HCT116 (cell line): ENCODE measurements around the gene C12orf75. TPM values are rescaled to one million over a fixed set of nuclear protein-coding genes. Genes with fewer than 3 reads are reported as not detected.

Source experiments
- ATAC-seq: fragments of 200-7000 bp; cut with Tn5 transposase; 2 replicates; pipeline ENCODE4 v1.9.1; 2020; ENCODE audit warnings: mild to moderate bottlenecking, moderate library complexity
- BruUV-seq: library from RNA; stranded (reverse); fragments of 400-500 nt; replicated peaks from 2 replicates; lab custom pipeline; 2021; lab: Mats Ljungman, UMichigan
- CTCF ChIA-PET: fragments of 300-600 bp; sonication (Branson Sonifier 250); formaldehyde crosslinking; loops from one replicate; lab custom pipeline; 2021; ENCODE audit warnings: antibody characterized with exemption; lab: Charles Lee
- POLR2A ChIA-PET: fragments of 300-600, 350-600 bp; sonication (Branson Sonifier 250); formaldehyde crosslinking; loops from one replicate; lab custom pipeline; 2021; ENCODE audit warnings: antibody characterized with exemption; lab: Charles Lee
- RAD21 ChIA-PET, 2 experiments: fragments of 300-600 bp; sonication (Branson Sonifier 250); formaldehyde crosslinking; loops; one replicate each; lab custom pipeline; 2023; ENCODE audit warnings: low total read pairs in 2 of 2; ENCODE audit not compliant: uncharacterized antibody in 2 of 2, unreplicated experiment in 2 of 2, low non-redundant PET in 1 of 2; lab: Charles Lee
- DNase-seq: peaks from one replicate; pipeline ENCODE4 v3.0.0-alpha.2; 2010; ENCODE audit warnings: low read depth, low spot score
- H2AFZ ChIP-seq: fragments of 200-600 bp; shearing (Covaris generic), sonication (generic); 2 replicates; pipeline ENCODE4 v1.6.1; 2017; ENCODE audit warnings: low read depth, mixed run types, mixed read lengths, antibody characterized with exemption, low read length; ENCODE audit not compliant: poor library complexity, severe bottlenecking
- H3K27ac ChIP-seq: 2 replicates; pipeline ENCODE4 v1.5.1; 2012; ENCODE audit warnings: low read depth, low read length
- H3K27me3 ChIP-seq: fragments of 200-600 bp; sonication (generic); 2 replicates; pipeline ENCODE4 v1.6.1; 2016; ENCODE audit warnings: mixed run types, low read length, mixed read lengths; ENCODE audit not compliant: insufficient read depth
- H3K36me3 ChIP-seq, 2 experiments: fragments of 200-500 bp in 1 of 2; fragments of 200-600 bp in 1 of 2; sonication (Bioruptor generic) in 1 of 2; sonication (generic) in 1 of 2; 2 replicates each; pipeline versions ENCODE4 v1.5.1 to v1.6.1; 2014 to 2016; ENCODE audit warnings: low read length in 2 of 2, inconsistent platforms in 1 of 2, mixed read lengths in 1 of 2, mixed run types in 1 of 2; ENCODE audit not compliant: insufficient read depth in 2 of 2, control insufficient read depth in 1 of 2
- H3K4me1 ChIP-seq, 2 experiments: fragments of 200-600 bp in 1 of 2; sonication (generic) in 1 of 2; 2 replicates each; pipeline versions ENCODE4 v1.5.1 to v1.6.1; 2012 to 2017; ENCODE audit warnings: low read length in 2 of 2, inconsistent platforms in 1 of 2, mild to moderate bottlenecking in 1 of 2, mixed read lengths in 1 of 2, mixed run types in 1 of 2, moderate library complexity in 1 of 2; ENCODE audit not compliant: insufficient read depth in 2 of 2, control insufficient read depth in 1 of 2
- H3K4me2 ChIP-seq: fragments of 200-600 bp; sonication (generic); 2 replicates; pipeline ENCODE4 v1.6.1; 2017; ENCODE audit warnings: mixed run types, low read length, mixed read lengths
- H3K4me3 ChIP-seq, 2 experiments: fragments of 200-600 bp in 1 of 2; sonication (generic) in 1 of 2; replicated peaks in 1 of 2; 2 replicates each; pipeline ENCODE4 v1.5.1; 2011 to 2016; ENCODE audit warnings: low read length in 2 of 2, control low read depth in 1 of 2, low read depth in 1 of 2, mild to moderate bottlenecking in 1 of 2, mixed read lengths in 1 of 2, mixed run types in 1 of 2
- H3K79me2 ChIP-seq: fragments of 200-600 bp; sonication (generic); 2 replicates; pipeline ENCODE4 v1.6.1; 2017; ENCODE audit warnings: mild to moderate bottlenecking, mixed run types, low read length, moderate library complexity, mixed read lengths; ENCODE audit not compliant: insufficient read depth
- H3K9ac ChIP-seq: fragments of 200-600 bp; sonication (generic); 2 replicates; pipeline ENCODE4 v1.6.1; 2016; ENCODE audit warnings: low read length, mixed read lengths
- H3K9me2 ChIP-seq: fragments of 200-600 bp; sonication (generic), shearing (Covaris generic); 2 replicates; pipeline ENCODE4 v1.6.1; 2017; ENCODE audit warnings: mixed run types, mild to moderate bottlenecking, moderate library complexity; ENCODE audit not compliant: insufficient read depth
- H3K9me3 ChIP-seq, 2 experiments: fragments of 200-500 bp in 1 of 2; fragments of 200-600 bp in 1 of 2; sonication (Bioruptor generic) in 1 of 2; sonication (generic) in 1 of 2; 2 replicates each; pipeline ENCODE4 v1.6.1; 2014 to 2017; ENCODE audit warnings: low read length in 2 of 2, mixed read lengths in 2 of 2, inconsistent platforms in 1 of 2, low read depth in 1 of 2, mild to moderate bottlenecking in 1 of 2, mixed run types in 1 of 2, moderate library complexity in 1 of 2; ENCODE audit not compliant: control insufficient read depth in 1 of 2, insufficient read depth in 1 of 2
- H4K20me1 ChIP-seq: fragments of 200-600 bp; sonication (generic), shearing (Covaris generic); 2 replicates; pipeline ENCODE4 v1.6.1; 2017; ENCODE audit warnings: mixed run types, mild to moderate bottlenecking, moderate library complexity; ENCODE audit not compliant: insufficient read depth
- ATF3 ChIP-seq: IDR thresholded peaks from 2 replicates; pipeline ENCODE4 v1.6.1; 2012
- CBX3 ChIP-seq: IDR thresholded peaks from 2 replicates; pipeline ENCODE4 v1.6.1; 2012; ENCODE audit warnings: low read depth
- CEBPB ChIP-seq: IDR thresholded peaks from 2 replicates; pipeline ENCODE4 v1.6.1; 2012; ENCODE audit warnings: low read depth
- CTCF ChIP-seq, 3 experiments: fragments of 200-600 bp in 1 of 3; sonication (generic) in 1 of 3; IDR thresholded peaks in 2 of 3; conservative IDR thresholded peaks in 1 of 3; 2 replicates each; pipeline ENCODE4 v1.5.1; 2012 to 2017; ENCODE audit warnings: low read depth in 2 of 3, low read length in 2 of 3, antibody characterized with exemption in 1 of 3, borderline replicate concordance in 1 of 3, control low read depth in 1 of 3, mild to moderate bottlenecking in 1 of 3, mixed read lengths in 1 of 3, mixed run types in 1 of 3, moderate library complexity in 1 of 3; ENCODE audit not compliant: insufficient read depth in 1 of 3
- EGR1 ChIP-seq: IDR thresholded peaks from 2 replicates; pipeline ENCODE4 v1.6.1; 2012; ENCODE audit warnings: low read depth
- ELF1 ChIP-seq: IDR thresholded peaks from 2 replicates; pipeline ENCODE4 v1.6.1; 2012; ENCODE audit warnings: low read depth, borderline replicate concordance
- EZH2 ChIP-seq: fragments of 200-600 bp; sonication (generic); IDR thresholded peaks from 2 replicates; pipeline ENCODE4 v1.6.1; 2017; ENCODE audit warnings: antibody characterized with exemption, mixed run types
- EZH2phosphoT487 ChIP-seq: fragments of 200-600 bp; IDR thresholded peaks from 2 replicates; pipeline ENCODE4 v1.6.1; 2018; ENCODE audit warnings: antibody characterized with exemption, borderline replicate concordance
- FOSL1 ChIP-seq: IDR thresholded peaks from 2 replicates; pipeline ENCODE4 v1.6.1; 2012; ENCODE audit warnings: low read depth
- MAX ChIP-seq: IDR thresholded peaks from 2 replicates; pipeline ENCODE4 v1.6.1; 2012
- POLR2A ChIP-seq: IDR thresholded peaks from 2 replicates; pipeline ENCODE4 v1.7.0; 2011; ENCODE audit warnings: borderline replicate concordance; ENCODE audit not compliant: insufficient read depth, insufficient read length; ENCODE audit errors: extremely low read depth
- POLR2AphosphoS5 ChIP-seq: IDR thresholded peaks from 2 replicates; pipeline ENCODE4 v1.6.1; 2011; ENCODE audit warnings: mild to moderate bottlenecking, low read depth, low read length, moderate library complexity
- REST ChIP-seq: IDR thresholded peaks from 2 replicates; pipeline ENCODE4 v1.6.1; 2012; ENCODE audit warnings: low read depth
- SIN3A ChIP-seq: IDR thresholded peaks from 2 replicates; pipeline ENCODE4 v1.6.1; 2012; ENCODE audit warnings: low read depth
- SP1 ChIP-seq: IDR thresholded peaks from 2 replicates; pipeline ENCODE4 v1.6.1; 2012; ENCODE audit warnings: low read depth
- SRF ChIP-seq: IDR thresholded peaks from 2 replicates; pipeline ENCODE4 v1.6.1; 2012; ENCODE audit warnings: low read depth
- TCF7L2 ChIP-seq: IDR thresholded peaks from 2 replicates; pipeline ENCODE4 v1.7.0; 2011; ENCODE audit warnings: borderline replicate concordance, inconsistent platforms; ENCODE audit not compliant: insufficient read depth, insufficient read length; ENCODE audit errors: extremely low read depth
- ZBTB33 ChIP-seq: IDR thresholded peaks from 2 replicates; pipeline ENCODE4 v1.6.1; 2011; ENCODE audit warnings: mild to moderate bottlenecking, low read length, moderate library complexity; ENCODE audit not compliant: insufficient replicate concordance; ENCODE audit errors: extremely low read depth
- ZFX ChIP-seq: fragments of 450-650 bp; IDR thresholded peaks from 2 replicates; pipeline ENCODE4 v1.6.1; 2017
- intact Hi-C: fragments of 100-400 bp; cut with micrococcal nuclease; formaldehyde crosslinking; loops from 2 replicates; pipeline ENCODE4 v1.10.0; 2022
- total RNA-seq: library from RNA; stranded (reverse); gene quantifications from one replicate; pipeline ENCODE4 v1.2.1, GENCODE V29; 2021; ENCODE audit not compliant: unreplicated experiment

The C12orf75 gene
- total RNA-seq, 1 experiment from 2014 or later = 81.0 TPM

GRCh38 chr12:105349138-105349537 is 18.6 kb downstream of the C12orf75 start:
- no peaks in the 10 kb centered on the region for H3K9me3 ChIP-seq
- no peaks in the 10 kb centered on the region for H3K9me2 ChIP-seq
- no peak overlapping the region for H3K27ac ChIP-seq
- no peak overlapping the region for H3K4me3 ChIP-seq
- peaks cover 2 to 9% of the 10 kb centered on the region in 2 experiments; a peak in 3 of 4 replicates for H3K4me1 ChIP-seq
- DNase-seq (no peak), ATAC-seq (no peak)
- BruUV-seq = no TSS peak
- intact Hi-C loops = no loop called here
- H3K9ac ChIP-seq = no peak overlapping the region
- TF ChIP-seq EZH2 (no peak), CBX3 (no peak), SIN3A (no peak), SRF (no peak), POLR2A (no peak), EZH2phosphoT487 (no peak), ATF3 (no peak), ZBTB33 (no peak), CTCF (IDR thresholded peaks at IDR 0.05 in 2 of 3, conservative IDR thresholded peaks at IDR 0.05 in 1 of 3; ENCODE audit: borderline replicate concordance in 1 of 3, insufficient read depth in 1 of 3, low read depth in 2 of 3, low read length in 2 of 3) (no peak), POLR2AphosphoS5 (no peak), REST (no peak), ZFX (no peak), SP1 (no peak), MAX (no peak), ELF1 (no peak), CEBPB (no peak), EGR1 (no peak), FOSL1 (no peak), TCF7L2 (no peak)
- no peaks in the 10 kb centered on the region for H3K36me3 ChIP-seq
- H2AFZ ChIP-seq = no peak overlapping the region
- no peaks in the 10 kb centered on the region; the same call in none of the 2 replicates for H3K79me2 ChIP-seq
- no peak overlapping the region for H3K4me2 ChIP-seq
- POLR2A ChIA-PET = no interaction called here
- H4K20me1 ChIP-seq = no peaks in the 10 kb centered on the region
- H3K27me3 ChIP-seq = no peaks in the 10 kb centered on the region
- CTCF ChIA-PET = no interaction called here
- RAD21 ChIA-PET = no interaction called here
